Measurements from ENCODE around the gene ERF. TPM values are rescaled to one million over a fixed set of nuclear protein-coding genes. Genes with fewer than 3 reads are reported as not detected.

The ERF gene
- total and polyA plus RNA-seq, 10 donors, result 13.5 to 73.1 (median 48.0) TPM

DNA sequence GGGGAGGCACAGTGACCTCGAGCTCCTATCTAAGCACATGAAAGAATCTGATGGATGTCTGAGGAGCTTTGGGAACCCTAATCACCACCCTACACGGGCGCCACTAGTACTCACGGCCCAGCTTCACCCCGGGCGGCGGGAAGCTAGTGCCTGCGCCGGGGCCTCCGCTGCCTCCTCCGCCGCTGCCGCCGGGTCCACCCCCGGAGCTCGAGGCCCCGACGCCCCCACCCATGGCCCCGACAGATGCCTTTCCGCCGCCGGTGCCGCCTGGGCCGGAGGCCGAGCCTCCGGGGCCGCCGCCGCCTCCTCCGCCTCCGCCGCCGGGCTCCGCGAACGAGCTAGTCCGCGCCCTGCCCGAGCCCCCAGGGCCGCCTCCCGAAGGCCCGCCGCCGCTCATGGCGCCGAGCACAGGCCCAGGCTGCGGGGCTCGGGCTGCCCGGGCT is 12.8 kb downstream of the ERF start:
- H3K27me3 ChIP-seq (replicated peaks in 1 of 7), result no peaks in the 10 kb centered on the region
- H3K9me3 ChIP-seq, result no peaks in the 10 kb centered on the region
- no peak for TF ChIP-seq POLR2AphosphoS5 (IDR thresholded peaks at IDR 0.05)
- TF ChIP-seq POLR2A (IDR thresholded peaks at IDR 0.05), result peak in 1 of 3 donors; percentile 35
- peaks cover 21 to 79% (median 59%) of the 10 kb centered on the region in 6 donors for H3K4me1 ChIP-seq
- WGBS, 5 donors, result 0 to 2% (median 1%) methylated on average over 14 to 49 of the region's 49 CpGs
- H3K36me3 ChIP-seq, result peaks cover 0 to 36% (median 9%) of the 10 kb centered on the region in 6 donors
- DNase-seq, result no peak
- intact Hi-C loops (cut with DNase I; ENCODE audit: low total_unique reads), result no loop called here
- H3K4me3 ChIP-seq, result peak overlapping the region; percentile 59 to 93 (median 71)
- peak overlapping the region; percentile 84 to 97 (median 94) for H3K27ac ChIP-seq

DNA sequence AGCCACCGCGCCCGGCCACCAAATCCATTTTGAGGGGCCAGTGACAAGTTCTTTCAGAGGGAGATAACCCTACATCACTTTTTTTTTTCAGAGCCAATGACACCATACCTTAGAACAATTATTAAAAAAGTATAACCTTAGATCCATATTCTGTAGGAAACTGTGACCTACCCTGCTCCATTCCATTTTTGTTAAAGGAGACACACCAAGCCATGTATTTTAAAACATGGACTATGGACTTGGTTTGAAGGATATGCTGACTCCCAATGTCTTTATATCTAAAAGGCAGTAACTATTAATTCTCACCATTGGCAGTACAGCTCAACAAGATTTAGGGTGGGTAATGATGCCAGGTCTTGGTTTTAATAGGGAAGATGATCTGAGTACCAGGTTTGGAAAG is 13.6 kb downstream of the ERF start:
- Histone ChIP-seq H3K27ac (peak overlapping the region in 4 of 8 donors; percentile 92 to 97 (median 94)), H3K9me3 (no peaks in the 10 kb centered on the region), H3K27me3 (replicated peaks in 1 of 7) (no peaks in the 10 kb centered on the region), H3K4me1 (peaks cover 21 to 71% (median 54%) of the 10 kb centered on the region in 6 donors), H3K36me3 (peaks cover 0 to 44% (median 17%) of the 10 kb centered on the region in 6 donors), H3K4me3 (peak overlapping the region in 6 of 8 donors; percentile 59 to 93 (median 74))
- intact Hi-C loops (cut with DNase I; ENCODE audit: low total_unique reads), result no loop called here
- 92 to 100% (median 95%) methylated on average over 3 of the region's 3 CpGs for WGBS, 5 donors
- DNase-seq, result no peak
- TF ChIP-seq CTCF (IDR thresholded peaks at IDR 0.05 in 8 of 11, conservative IDR thresholded peaks at IDR 0.05 in 3 of 11) (no peak), POLR2A (IDR thresholded peaks at IDR 0.05) (no peak), POLR2AphosphoS5 (IDR thresholded peaks at IDR 0.05) (no peak)

DNA sequence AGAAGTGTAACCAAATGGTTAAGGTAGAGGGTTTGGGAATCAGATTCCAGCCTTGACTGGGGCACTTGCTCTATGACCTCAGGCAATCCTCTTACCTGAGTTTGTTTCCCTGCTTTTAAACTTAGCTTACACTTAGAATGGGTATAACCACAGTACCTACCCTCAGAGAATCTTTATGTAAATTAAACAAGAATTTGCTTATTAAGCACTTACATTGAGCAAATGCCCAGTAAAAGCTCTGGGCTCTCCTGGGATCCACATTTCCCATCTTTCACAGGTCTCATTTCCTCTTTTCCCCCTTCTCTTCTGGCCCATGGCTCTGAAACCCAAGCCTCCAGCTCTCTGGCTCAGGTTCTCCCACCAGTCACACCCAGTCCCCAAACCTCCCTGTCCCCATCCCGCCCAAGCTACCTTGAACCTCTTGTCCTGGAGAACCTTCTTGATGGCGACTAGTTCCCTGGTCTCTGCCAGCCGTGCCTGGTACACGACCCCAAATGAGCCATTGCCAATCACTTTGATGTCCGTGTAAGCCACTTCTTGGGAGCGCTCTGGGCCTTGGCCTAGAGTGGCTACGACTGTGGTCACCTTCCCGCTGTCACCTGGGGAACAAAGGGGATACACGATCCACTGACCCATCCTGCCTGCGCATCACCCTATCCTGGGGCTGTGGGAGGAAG is 15.2 kb downstream of the ERF start:
- Histone ChIP-seq H3K36me3 (peaks cover 0 to 60% (median 33%) of the 10 kb centered on the region in 6 donors), H3K27me3 (replicated peaks in 1 of 7) (no peaks in the 10 kb centered on the region), H3K4me3 (no peak overlapping the region), H3K4me1 (peaks cover 18 to 55% (median 43%) of the 10 kb centered on the region in 6 donors), H3K9me3 (no peaks in the 10 kb centered on the region), H3K27ac (peak overlapping the region in 1 of 8 donors; percentile 7)
- no peak for TF ChIP-seq CTCF (IDR thresholded peaks at IDR 0.05 in 8 of 11, conservative IDR thresholded peaks at IDR 0.05 in 3 of 11)
- no peak for TF ChIP-seq POLR2AphosphoS5 (IDR thresholded peaks at IDR 0.05)
- no peak for TF ChIP-seq POLR2A (IDR thresholded peaks at IDR 0.05)
- WGBS, 5 donors, result 82 to 90% (median 89%) methylated on average over 10 of the region's 10 CpGs
- intact Hi-C loops (cut with DNase I; ENCODE audit: low total_unique reads), result no loop called here
- DNase-seq, result no peak

GRCh38 chr19:42235181-42235580 is 19.7 kb downstream of the ERF start:
- intact Hi-C loops (cut with DNase I; ENCODE audit: low total_unique reads), result no loop called here
- Histone ChIP-seq H3K36me3 (peaks cover 4 to 99% (median 77%) of the 10 kb centered on the region in 6 donors), H3K4me1 (peaks cover 0 to 34% (median 17%) of the 10 kb centered on the region in 6 donors), H3K27ac (no peak overlapping the region), H3K9me3 (no peaks in the 10 kb centered on the region), H3K4me3 (no peak overlapping the region), H3K27me3 (replicated peaks in 1 of 7) (no peaks in the 10 kb centered on the region)
- 73 to 93% (median 82%) methylated on average over 5 of the region's 5 CpGs for WGBS, 5 donors
- TF ChIP-seq CTCF (IDR thresholded peaks at IDR 0.05 in 8 of 11, conservative IDR thresholded peaks at IDR 0.05 in 3 of 11) (no peak), POLR2A (IDR thresholded peaks at IDR 0.05) (no peak), POLR2AphosphoS5 (IDR thresholded peaks at IDR 0.05) (no peak)
- no peak for DNase-seq

All from spleen (tissue), 11 donors.